ENCODE measurements around the gene LRRC27.
"Not testable (repeated sequence)": the region's sequence is repeated elsewhere in the genome, so short reads cannot be mapped to it uniquely, and the experiment has no call there.

LRRC27 gene

GRCh38 chr10:132301371-132302330, 30.3 kb upstream of the LRRC27 start:
- no peak for DNase-seq

GRCh38 chr10:132302421-132303310, 29.3 kb upstream of the LRRC27 start:
- no peak for DNase-seq

DNA sequence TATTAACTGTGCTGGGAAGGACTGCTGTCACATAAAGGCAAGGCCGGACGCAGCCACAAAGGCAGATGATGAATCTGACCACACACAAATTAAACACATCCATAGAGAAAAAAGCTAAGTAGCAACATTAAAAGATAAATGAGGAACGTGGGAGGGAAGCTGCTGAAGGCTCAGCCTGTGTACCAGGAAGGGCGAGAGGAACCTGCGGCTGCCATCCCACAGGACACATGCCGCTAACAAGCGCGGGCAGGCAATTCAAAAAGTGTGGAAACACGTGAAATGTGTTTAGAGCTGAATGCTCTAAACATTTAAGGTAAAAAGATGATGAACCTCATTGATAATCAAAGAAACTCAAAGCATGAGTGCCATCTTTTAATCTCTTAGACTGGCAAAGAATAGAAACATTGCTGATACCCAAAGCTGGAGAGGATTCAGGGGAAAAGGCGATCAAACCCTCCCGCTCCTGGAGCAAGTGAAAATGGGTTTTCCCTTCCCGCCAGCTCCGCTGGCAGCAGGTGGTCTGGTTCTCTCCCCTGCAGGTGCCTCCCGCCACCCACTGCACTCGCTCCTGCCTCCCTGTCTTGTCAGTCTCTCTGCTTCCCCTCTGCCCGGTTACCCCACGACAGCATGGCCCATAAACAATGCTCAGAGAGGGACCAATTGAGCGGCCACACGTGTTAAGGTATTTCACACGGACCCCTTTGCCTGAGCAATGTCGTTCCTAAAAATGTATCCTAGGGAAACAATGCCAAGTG, 28.5 kb upstream of the LRRC27 start:
- DNase-seq: no peak

DNA sequence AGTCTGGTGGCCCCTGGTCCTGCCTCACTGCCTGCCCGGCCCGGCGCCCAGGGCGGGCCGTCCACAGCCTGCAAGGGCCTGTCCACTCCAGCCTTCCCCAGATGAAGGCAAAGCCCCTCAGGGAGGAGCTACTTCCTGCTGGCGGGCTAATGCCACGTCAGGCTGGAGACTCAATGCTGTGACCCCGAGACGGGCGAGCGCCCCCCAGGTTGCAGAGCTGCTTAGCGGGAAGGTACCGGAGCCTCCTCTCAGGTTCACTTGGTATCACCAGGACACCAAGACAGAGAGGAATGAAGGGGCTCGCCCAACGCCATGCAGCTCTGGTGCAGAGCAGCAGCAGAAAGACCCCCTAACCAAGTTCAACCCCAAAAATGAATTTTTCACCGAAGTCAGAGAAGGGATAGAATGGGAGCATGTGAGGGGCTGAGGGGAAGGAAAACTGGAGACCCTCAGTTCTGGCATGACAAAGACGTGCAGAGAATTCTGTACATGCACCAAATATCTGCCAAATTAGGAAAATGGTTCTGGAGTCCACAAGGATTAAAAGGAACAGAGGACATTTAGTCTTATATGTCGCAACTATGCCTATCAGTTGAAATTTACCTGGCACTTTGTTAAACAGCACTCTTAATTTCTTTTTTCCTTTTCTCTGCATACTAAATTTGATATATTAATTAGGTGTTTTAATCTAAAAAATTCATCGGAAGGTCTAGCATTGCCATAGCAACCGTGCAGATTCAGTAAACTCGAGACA, 27.1 kb upstream of the LRRC27 start:
- DNase-seq: no peak

- DNase-seq: no peak
Measured at GRCh38 chr10:132305654-132306342, 26.2 kb upstream of the LRRC27 start.

DNA sequence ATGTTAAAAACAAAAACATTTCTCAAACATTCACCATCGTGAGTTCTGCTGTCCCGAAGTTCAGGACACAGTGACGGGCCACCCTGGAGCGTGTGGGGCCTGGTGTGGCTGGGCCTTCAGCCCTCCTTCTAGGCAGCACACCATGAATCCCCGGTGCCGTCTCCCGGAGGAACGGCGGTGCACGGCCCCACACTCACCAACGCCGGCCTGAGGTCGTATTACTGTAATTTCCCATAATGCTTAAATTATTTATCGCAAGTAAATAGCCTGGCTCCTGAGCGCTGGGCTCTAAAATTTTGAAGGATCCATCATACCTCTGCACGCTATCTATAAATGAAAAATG, 25.7 kb upstream of the LRRC27 start:
- DNase-seq: no peak

DNA sequence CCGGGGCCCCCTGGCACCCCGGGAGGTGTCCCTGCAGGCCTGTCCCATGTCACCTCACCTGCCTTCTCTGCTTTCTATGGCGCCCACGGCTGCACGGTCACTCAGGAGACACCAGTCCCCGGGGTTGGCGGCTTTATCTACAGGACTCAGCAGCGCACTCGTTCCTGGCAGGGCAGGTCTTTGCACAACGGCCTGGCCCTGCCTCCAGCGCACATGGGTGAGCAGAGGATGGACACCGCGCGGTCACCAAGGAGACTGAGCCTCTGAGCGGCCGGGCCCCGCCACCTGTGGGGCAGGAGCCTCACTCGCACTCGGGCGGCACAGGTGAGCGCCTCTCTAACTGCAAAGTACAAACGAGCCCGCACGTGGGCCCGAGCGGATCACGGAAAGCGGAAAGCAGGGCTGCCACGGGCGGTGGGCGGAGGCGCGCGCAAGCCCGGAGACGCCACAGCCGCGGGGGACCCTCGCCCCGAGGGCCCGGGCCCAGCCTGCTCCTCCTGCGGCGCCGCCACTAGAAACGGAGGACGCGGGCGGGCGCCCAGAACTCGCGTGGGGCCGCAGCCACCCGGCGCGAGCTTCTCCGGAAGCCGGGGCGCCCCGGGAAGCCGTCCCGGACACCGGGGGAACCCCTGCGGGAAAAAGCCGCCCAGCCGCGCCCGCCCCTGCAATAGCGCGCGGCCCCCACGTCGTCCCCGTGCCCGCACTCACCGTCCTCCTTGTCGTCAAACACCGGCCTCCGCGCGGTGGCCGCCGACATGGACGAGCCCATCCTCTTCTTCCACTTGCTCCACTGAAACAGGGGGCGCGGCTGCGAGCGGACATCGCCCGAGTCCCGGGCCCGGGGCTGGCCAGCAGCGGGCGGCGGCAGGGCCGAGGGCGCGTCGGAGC, 24.9 kb upstream of the LRRC27 start:
- peak; percentile 30 for DNase-seq

DNA sequence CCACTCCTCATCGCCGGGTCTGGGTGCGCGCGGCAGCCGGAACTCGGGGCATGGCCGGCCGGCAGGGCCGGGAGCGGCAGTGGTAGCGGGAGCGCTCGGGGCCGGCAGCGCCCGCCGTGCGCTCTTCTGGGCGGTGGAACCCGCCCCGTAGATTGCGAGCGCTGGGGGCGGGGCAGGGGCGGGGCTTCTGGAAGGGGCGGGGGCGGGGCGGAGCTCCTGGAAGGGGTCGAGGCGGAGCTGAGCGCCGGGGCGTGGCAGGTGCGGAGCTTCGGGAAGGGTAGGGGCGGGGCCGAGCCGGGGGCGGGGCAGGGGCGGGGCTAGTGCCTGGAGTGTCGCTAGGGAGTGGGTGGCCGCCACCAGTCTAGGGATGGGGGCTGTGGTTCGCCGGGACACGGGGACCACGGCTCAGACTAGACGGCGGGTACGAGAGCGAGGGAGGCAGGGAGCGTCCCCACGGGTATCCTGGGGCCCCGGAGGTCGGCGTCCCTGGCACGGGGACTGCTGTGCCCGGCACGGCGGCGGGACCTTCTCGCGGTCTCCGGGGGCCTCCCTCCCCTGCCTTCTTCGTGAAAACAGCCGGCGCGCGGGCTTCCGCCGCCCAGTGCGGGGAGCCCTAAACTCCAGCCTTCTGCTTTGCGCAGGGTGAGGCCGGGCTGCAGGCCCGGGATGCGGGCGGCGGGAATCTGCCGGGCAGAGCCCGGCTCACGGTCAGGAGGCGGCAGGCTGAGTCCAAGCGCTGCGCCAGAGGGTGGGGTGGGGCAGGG, 24.0 kb upstream of the LRRC27 start, which contains the start of gene STK32C:
Gene STK32C, minus strand, starts transcription at position 128 of the 764 bp plus-strand sequence. Its CDS starts 117 bp downstream, at position 11.
- peak; percentile 84 for DNase-seq

DNA sequence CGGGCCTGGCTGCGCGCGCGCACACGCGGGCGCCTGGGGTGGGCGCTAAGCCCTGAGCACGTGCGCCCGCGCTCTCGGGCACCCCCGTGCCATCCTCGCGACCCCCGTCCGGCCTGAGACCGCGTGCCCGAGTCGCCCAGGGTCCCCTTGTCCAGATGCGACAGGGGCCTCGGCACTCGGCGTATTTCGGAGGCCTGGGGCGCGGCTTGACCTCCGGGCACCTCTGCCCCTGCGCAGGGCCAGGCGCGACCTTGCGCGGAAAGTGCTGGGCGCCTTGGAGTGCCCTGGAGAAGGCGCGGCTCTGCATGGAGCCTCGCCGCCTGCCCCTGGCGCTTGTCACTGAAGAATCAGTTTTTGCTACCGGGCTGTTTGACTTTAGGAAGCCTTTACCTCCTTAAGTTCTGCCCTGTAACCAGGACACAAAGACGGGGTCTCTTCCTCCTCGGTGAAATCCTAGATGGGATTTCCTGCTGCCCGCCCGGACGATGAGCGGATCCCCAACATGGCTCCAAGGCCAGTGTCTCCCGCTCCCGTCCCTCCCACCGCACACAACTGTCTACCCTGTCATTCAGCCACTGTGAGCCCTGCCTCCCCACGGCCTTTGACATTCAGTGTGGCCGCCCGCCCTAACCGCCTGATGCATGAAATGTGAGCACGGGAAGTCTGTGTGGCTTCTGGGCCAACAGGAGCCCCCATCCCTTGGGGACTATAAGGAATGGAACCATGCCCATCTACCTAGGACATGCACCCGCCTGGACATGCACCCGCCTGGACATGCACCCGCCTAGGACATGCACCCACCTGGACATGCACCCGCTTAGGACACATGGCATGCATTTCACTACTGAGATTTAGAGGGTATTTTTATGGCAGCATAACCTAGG, 23.2 kb upstream of the LRRC27 start:
- no peak for DNase-seq

- DNase-seq: no peak
Measured at GRCh38 chr10:132309471-132309865, 22.5 kb upstream of the LRRC27 start.

- no peak for DNase-seq
Measured at GRCh38 chr10:132309879-132310591, 22.0 kb upstream of the LRRC27 start.

DNA sequence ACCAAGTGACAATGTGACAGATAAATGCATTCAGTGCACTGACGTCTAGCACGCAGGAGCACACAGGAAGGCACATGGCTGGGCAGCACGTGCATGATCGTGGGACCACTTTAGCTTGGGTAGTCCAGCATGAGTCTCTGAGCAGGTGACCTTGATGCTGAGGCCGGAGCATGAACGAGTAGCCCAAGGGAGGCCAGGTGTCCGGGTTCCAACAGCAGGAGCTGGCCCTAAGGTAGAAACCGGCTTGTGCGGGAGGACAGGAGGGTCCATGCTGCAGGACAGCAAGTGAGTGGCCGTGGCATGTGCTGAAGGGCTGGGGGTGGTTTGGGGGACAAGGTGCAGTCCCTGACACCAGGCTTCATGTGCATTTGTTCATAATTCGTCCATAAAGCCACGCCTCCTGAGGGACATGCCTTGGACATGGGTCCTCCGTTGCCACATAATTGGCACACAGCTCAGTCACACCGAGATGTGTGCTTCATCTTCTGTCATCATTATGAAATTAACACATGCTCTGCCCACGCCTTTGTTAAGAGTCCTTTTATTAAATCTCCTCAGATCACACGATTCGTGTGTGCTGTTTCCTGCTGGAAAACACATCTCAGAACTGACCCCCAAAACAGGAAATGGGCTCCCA, 21.2 kb upstream of the LRRC27 start:
- DNase-seq: no peak

GRCh38 chr10:132311338-132311939, 20.6 kb upstream of the LRRC27 start:
- no peak for DNase-seq

DNA sequence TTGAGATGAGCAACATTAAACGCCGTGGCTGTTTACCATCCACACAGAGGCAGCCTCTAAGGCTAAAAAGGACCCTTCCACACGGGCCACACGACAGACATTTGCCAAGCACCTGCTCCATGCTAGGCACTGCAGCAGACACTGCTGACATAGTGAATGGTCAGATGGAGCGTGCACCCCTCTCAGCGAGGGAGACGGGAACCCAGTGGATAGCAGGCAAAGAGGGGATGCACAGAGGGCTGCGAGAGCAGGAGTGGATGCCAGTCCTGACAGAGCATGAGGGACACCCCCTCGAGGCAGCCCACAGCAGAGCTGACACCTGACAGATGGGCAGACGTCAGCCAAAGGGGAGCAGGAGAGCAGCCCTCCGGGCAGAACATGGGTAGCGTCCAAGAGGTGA, 18.7 kb upstream of the LRRC27 start:
- DNase-seq: no peak

DNA sequence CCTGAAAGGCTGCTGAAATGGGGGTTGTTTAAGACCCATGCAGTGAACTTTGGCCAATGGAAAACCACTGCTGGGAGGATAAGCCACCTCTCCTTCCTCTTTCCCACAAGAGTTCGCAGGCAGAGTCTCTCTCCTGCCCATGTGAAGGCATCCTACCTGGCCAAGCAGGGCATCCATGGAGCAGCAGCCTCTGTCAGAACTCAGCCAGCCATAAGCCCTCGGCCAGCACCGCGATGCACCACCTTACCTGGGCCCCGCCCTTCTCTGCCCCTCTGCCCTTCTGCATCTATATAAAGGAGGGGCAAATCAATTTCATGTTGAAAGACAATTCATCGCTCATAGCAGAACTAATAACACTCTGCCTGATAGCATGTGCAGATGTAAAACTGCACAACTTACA, 18.1 kb upstream of the LRRC27 start:
- DNase-seq: no peak

DNA sequence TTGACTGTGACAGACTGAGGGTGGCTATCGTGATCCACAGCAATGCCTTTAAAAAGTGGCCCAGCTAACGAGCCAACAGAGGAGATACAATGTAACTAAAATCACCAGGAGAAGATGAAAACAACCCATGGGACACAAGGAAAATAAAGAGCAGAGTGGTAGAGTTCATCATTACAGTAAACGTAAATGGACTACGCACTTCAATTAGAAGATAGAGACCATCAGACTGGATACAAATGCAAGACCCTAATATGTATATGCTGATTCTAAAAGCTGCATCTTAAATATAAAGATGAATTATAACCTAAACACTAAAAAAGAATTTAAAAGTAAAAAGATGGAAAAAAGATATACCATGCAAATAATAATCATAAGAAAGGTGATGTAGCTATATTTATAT, 17.7 kb upstream of the LRRC27 start:
- no peak for DNase-seq

GRCh38 chr10:132314881-132315280, 17.1 kb upstream of the LRRC27 start:
- DNase-seq: not testable (repeated sequence)
